ENCODE data around the gene PAXX. TPM values are rescaled to one million over a fixed set of nuclear protein-coding genes. Genes with fewer than 3 reads are reported as not detected.

Gene PAXX
- total RNA-seq, 1 donor from 2014 or later: 51.4 TPM

GRCh38 chr9:137013571-137013940 is 21.3 kb downstream of the PAXX start:
- DNase-seq (ENCODE audit: extremely low spot score, unreplicated experiment): no peak
- Mint-ChIP-seq H3K4me3 (ENCODE audit: unreplicated experiment) (no peak overlapping the region), H3K36me3 (ENCODE audit: unreplicated experiment) (peaks cover 3% of the 10 kb centered on the region)

GRCh38 chr9:137014166-137014565 is 21.9 kb downstream of the PAXX start:
- H3K27me3 Mint-ChIP-seq (ENCODE audit: unreplicated experiment): no peaks in the 10 kb centered on the region
- no peak for DNase-seq (ENCODE audit: extremely low spot score, unreplicated experiment)
- H3K36me3 Mint-ChIP-seq (ENCODE audit: unreplicated experiment): peaks cover 3% of the 10 kb centered on the region
- no peaks in the 10 kb centered on the region for H3K9me3 Mint-ChIP-seq (ENCODE audit: unreplicated experiment)
- no peak overlapping the region for H3K27ac Mint-ChIP-seq (ENCODE audit: unreplicated experiment)
- no peak overlapping the region for H3K4me3 Mint-ChIP-seq (ENCODE audit: unreplicated experiment)
- no peak for TF ChIP-seq CTCF (IDR thresholded peaks at IDR 0.05)
- no peaks in the 10 kb centered on the region for H3K4me1 Mint-ChIP-seq (ENCODE audit: unreplicated experiment)

More at GRCh38 chr9:137013571-137013940, 21.3 kb downstream of the PAXX start:
- no peaks in the 10 kb centered on the region for H3K4me1 Mint-ChIP-seq (ENCODE audit: unreplicated experiment)
- no peaks in the 10 kb centered on the region for H3K27me3 Mint-ChIP-seq (ENCODE audit: unreplicated experiment)
- TF ChIP-seq CTCF (IDR thresholded peaks at IDR 0.05): no peak
- no peaks in the 10 kb centered on the region for H3K9me3 Mint-ChIP-seq (ENCODE audit: unreplicated experiment)
- no peak overlapping the region for H3K27ac Mint-ChIP-seq (ENCODE audit: unreplicated experiment)

GRCh38 chr9:137014776-137015539 is 22.7 kb downstream of the PAXX start:
- H3K4me3 Mint-ChIP-seq (ENCODE audit: unreplicated experiment): no peak overlapping the region
- TF ChIP-seq CTCF (IDR thresholded peaks at IDR 0.05): no peak
- no peaks in the 10 kb centered on the region for H3K9me3 Mint-ChIP-seq (ENCODE audit: unreplicated experiment)
- no peak overlapping the region for H3K27ac Mint-ChIP-seq (ENCODE audit: unreplicated experiment)
- DNase-seq (ENCODE audit: extremely low spot score, unreplicated experiment): no peak
- no peaks in the 10 kb centered on the region for H3K27me3 Mint-ChIP-seq (ENCODE audit: unreplicated experiment)
- H3K4me1 Mint-ChIP-seq (ENCODE audit: unreplicated experiment): no peaks in the 10 kb centered on the region
- peaks cover 5% of the 10 kb centered on the region for H3K36me3 Mint-ChIP-seq (ENCODE audit: unreplicated experiment)

- Mint-ChIP-seq H3K36me3 (ENCODE audit: unreplicated experiment) (peaks cover 5% of the 10 kb centered on the region), H3K9me3 (ENCODE audit: unreplicated experiment) (no peaks in the 10 kb centered on the region), H3K4me3 (ENCODE audit: unreplicated experiment) (no peak overlapping the region), H3K27me3 (ENCODE audit: unreplicated experiment) (no peaks in the 10 kb centered on the region), H3K27ac (ENCODE audit: unreplicated experiment) (no peak overlapping the region), H3K4me1 (ENCODE audit: unreplicated experiment) (no peaks in the 10 kb centered on the region)
- no peak for DNase-seq (ENCODE audit: extremely low spot score, unreplicated experiment)
- TF ChIP-seq CTCF (IDR thresholded peaks at IDR 0.05): no peak
Observed at GRCh38 chr9:137015540-137015930, 23.3 kb downstream of the PAXX start.

GRCh38 chr9:137015976-137016375 is 23.8 kb downstream of the PAXX start:
- no peaks in the 10 kb centered on the region for H3K9me3 Mint-ChIP-seq (ENCODE audit: unreplicated experiment)
- H3K27ac Mint-ChIP-seq (ENCODE audit: unreplicated experiment): no peak overlapping the region
- no peak overlapping the region for H3K4me3 Mint-ChIP-seq (ENCODE audit: unreplicated experiment)
- no peaks in the 10 kb centered on the region for H3K27me3 Mint-ChIP-seq (ENCODE audit: unreplicated experiment)
- H3K36me3 Mint-ChIP-seq (ENCODE audit: unreplicated experiment): peaks cover 5% of the 10 kb centered on the region
- DNase-seq (ENCODE audit: extremely low spot score, unreplicated experiment): no peak
- TF ChIP-seq CTCF (IDR thresholded peaks at IDR 0.05): no peak
- no peaks in the 10 kb centered on the region for H3K4me1 Mint-ChIP-seq (ENCODE audit: unreplicated experiment)
